Adrenal gland (tissue), 5 donors: ENCODE measurements around the gene USP3.

Experiments used
- CTCF ChIP-seq, 6 experiments: fragments of 450-650 bp in 4 of 6; fragments of 200-600 bp in 2 of 6; sonication (generic) in 1 of 6; IDR thresholded peaks; 1 replicate in 5 of 6; 2 replicates in 1 of 6; pipeline versions ENCODE4 v1.5.1 to v1.8.0; 2016 to 2021; ENCODE audit warnings: antibody characterized with exemption in 6 of 6, mild to moderate bottlenecking in 2 of 6, moderate library complexity in 1 of 6
- POLR2A ChIP-seq, 2 donors: fragments of 450-650 bp; IDR thresholded peaks; one replicate each; pipeline ENCODE4 v1.6.1; 2017; ENCODE audit warnings: antibody characterized with exemption in 2 of 2, mild to moderate bottlenecking in 2 of 2, moderate library complexity in 1 of 2
- donor health status: DM: no; HTN: no; CAD: no.

GRCh38 chr15:63531586-63531985 is 27.2 kb downstream of the USP3 start:
- TF ChIP-seq POLR2A (IDR thresholded peaks at IDR 0.05) (no peak), CTCF (IDR thresholded peaks at IDR 0.05) (peak in 1 of 6 experiments; percentile 13)
